ENCODE measurements around the gene RFC1.

GRCh38 chr4:39303871-39304270, 62.3 kb downstream of the RFC1 start:
- TF ChIP-seq USF2 (IDR thresholded peaks at IDR 0.05; ENCODE audit: borderline replicate concordance, low read depth, low read length) = no peak
- no peak for TF ChIP-seq CTCF (IDR thresholded peaks at IDR 0.05)
- no peak for TF ChIP-seq CHD2 (IDR thresholded peaks at IDR 0.05; ENCODE audit: low read length, partially characterized antibody)
- TF ChIP-seq POLR2AphosphoS5 (IDR thresholded peaks at IDR 0.05; ENCODE audit: low read depth, low read length) = no peak
- TF ChIP-seq MXI1 (IDR thresholded peaks at IDR 0.05; ENCODE audit: low read depth, low read length) = no peak
- TF ChIP-seq EP300 (IDR thresholded peaks at IDR 0.05; ENCODE audit: borderline replicate concordance in 1 of 2, low read depth in 1 of 2, low read length in 1 of 2) = no peak
